ENCODE data around the gene SLC39A8. TPM values are rescaled to one million over a fixed set of nuclear protein-coding genes. Genes with fewer than 3 reads are reported as not detected.
A peak's percentile ranks its signal among the peaks of the same experiment; 100 is the strongest.
"Not testable (repeated sequence)": the region's sequence is repeated elsewhere in the genome, so short reads cannot be mapped to it uniquely, and the experiment has no call there.

Gene SLC39A8
- 13.7 and 22.8 TPM in 2 replicates for total RNA-seq (2014; rRNA removed; shearing (Covaris generic); ENCODE audit: low replicate concordance)

- in situ Hi-C loops (cut with HindIII; ENCODE audit: low pct_unique_long_range_greater_than_20kb, low sequenced_read_pairs): no loop called here
- DNase-seq (ENCODE audit: low read depth): peak; percentile 91
These were observed at the start of gene SLC39A8 for GRCh38 chr4:102344954-102345794. Gene SLC39A8, minus strand, starts transcription at chr4:102345482. Its CDS starts 820 bp downstream, at chr4:102344662.

DNA sequence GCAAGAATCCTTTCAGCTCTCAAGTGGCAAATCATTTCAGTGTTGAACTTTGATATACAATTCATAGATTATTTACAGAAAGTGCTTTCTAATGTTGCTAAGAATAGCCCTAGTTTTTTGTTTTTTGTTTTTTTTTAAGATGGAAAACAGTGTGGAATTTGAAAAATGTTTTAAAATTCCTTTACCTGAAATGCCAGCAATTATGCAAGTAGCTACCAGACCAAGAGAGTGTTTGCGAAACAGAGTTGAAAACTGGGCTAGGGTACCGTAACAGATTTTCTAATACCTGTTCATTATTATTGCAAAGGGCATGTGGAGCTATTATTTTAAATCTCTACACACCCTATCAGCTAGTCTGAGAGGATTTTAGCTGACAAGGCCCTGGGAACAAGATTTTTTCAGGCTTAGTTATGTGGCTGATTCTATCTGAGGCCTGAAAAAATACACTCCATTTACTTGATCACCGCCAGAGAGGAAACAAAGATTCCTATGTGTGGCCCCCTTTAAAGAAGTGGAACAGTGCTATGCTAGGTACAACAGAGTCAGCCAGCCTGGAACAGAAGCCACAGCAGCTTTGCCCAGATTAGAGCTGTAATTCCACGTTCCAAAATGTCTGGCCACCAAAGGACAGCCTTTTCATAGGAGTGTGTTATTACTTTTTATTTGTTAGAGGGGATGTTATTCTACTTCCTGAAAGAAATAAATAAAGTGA lies 46.9 kb upstream of the SLC39A8 start:
- no peak for DNase-seq (ENCODE audit: low read depth)
- in situ Hi-C loops (cut with HindIII; ENCODE audit: low pct_unique_long_range_greater_than_20kb, low sequenced_read_pairs): no loop called here

GRCh38 chr4:102390438-102390837 lies 45.2 kb upstream of the SLC39A8 start:
- DNase-seq (ENCODE audit: low read depth): peak; percentile 26
- in situ Hi-C loops (cut with HindIII; ENCODE audit: low pct_unique_long_range_greater_than_20kb, low sequenced_read_pairs): no loop called here

DNA sequence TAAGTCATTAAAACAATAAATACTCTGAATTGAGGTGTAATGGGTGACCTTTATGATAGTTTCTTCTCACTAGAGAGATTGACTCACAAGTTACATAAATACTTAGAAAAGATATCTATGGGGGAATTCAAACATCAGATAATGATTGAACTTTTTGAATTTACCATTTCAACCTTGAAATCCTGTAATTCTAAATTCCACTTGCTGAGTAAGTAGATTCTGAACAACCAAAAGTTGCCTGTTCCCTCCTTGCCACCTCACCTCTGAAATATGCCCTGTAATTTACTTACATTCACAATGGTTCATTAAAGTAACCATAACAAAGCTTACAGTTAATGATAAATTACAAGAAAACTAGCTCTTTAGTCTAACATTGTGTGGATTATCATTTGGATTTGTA lies 43.3 kb upstream of the SLC39A8 start:
- in situ Hi-C loops (cut with HindIII; ENCODE audit: low pct_unique_long_range_greater_than_20kb, low sequenced_read_pairs): no loop called here
- DNase-seq (ENCODE audit: low read depth): no peak

GRCh38 chr4:102387552-102388150 lies 42.4 kb upstream of the SLC39A8 start:
- no peak for DNase-seq (ENCODE audit: low read depth)
- in situ Hi-C loops (cut with HindIII; ENCODE audit: low pct_unique_long_range_greater_than_20kb, low sequenced_read_pairs): no loop called here

DNA sequence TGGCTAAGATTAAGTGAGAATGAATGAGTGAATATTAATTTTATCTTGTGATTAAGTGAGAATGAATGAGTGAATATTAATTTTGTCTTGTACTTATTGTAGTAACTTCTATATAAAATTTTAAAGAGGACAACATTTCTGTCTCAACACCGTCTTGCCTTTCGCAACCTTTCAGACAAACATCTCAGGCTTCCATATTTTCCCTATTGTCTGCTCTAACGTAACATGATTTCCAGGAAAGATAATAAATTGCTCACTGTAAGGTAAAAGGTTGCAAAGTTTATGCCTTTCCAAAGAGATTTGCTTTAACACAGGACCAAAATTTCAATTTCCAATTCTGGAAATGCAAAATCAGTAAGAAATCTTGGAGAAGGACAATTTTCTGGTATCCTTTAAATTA lies 41.7 kb upstream of the SLC39A8 start:
- in situ Hi-C loops (cut with HindIII; ENCODE audit: low pct_unique_long_range_greater_than_20kb, low sequenced_read_pairs): no loop called here
- DNase-seq (ENCODE audit: low read depth): no peak

GRCh38 chr4:102380253-102380652 lies 35.0 kb upstream of the SLC39A8 start:
- in situ Hi-C loops (cut with HindIII; ENCODE audit: low pct_unique_long_range_greater_than_20kb, low sequenced_read_pairs); DNase-seq (ENCODE audit: low read depth): not testable (repeated sequence)

GRCh38 chr4:102362922-102363432 lies 17.7 kb upstream of the SLC39A8 start:
- in situ Hi-C loops (cut with HindIII; ENCODE audit: low pct_unique_long_range_greater_than_20kb, low sequenced_read_pairs): no loop called here
- DNase-seq (ENCODE audit: low read depth): no peak

DNA sequence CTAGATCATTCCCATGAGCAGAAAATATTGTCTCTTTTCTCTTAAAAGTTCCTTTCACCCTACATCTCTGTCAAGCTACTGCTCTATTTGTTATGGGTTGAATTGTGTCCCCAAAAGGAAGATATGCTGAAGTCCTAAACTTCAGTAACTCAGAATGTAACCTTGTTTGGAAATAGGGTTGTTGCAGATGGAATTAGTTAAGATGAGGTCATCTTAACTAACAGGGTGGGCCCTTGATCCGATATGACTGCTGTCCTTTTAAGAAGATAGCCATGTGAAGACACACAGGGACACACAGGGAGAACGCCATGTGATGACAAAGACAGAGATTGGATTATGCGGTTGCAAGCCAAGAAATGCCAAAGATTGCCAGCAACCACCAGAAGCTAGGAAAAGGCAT lies 12.8 kb upstream of the SLC39A8 start:
- in situ Hi-C loops (cut with HindIII; ENCODE audit: low pct_unique_long_range_greater_than_20kb, low sequenced_read_pairs): no loop called here
- DNase-seq (ENCODE audit: low read depth): no peak

GRCh38 chr4:102357637-102358036 lies 12.4 kb upstream of the SLC39A8 start:
- DNase-seq (ENCODE audit: low read depth); in situ Hi-C loops (cut with HindIII; ENCODE audit: low pct_unique_long_range_greater_than_20kb, low sequenced_read_pairs): not testable (repeated sequence)

DNA sequence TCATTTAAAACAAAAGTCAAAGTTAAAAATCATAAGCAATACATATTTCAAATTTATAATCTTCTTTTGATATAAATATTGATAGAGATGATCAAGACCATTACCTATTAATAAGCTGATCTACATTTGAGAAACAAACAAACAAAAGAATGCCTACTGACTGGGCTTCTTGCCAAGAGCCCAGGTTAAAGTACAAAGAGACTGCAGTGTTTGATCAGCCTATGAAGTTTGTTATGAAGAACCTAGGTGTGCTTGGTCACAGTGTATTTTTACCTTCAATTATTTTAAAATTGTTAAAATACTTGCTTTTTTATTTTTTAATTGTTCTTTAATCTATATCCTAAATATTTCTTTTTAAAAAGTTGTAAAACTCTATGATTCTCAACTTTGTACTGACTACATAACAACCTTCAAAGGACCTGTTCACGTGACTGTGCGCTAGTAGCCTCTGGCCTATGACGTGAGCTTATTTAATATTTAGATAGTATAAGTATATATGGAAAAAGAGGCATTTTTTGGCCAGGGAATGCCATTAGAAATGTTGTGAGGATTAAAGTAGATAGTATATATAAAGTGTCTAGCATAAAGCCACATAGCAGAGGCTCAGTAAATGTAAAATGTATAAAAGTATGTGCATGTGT lies 11.4 kb upstream of the SLC39A8 start:
- in situ Hi-C loops (cut with HindIII; ENCODE audit: low pct_unique_long_range_greater_than_20kb, low sequenced_read_pairs): no loop called here
- no peak for DNase-seq (ENCODE audit: low read depth)

GRCh38 chr4:102355748-102356147 lies 10.5 kb upstream of the SLC39A8 start:
- in situ Hi-C loops (cut with HindIII; ENCODE audit: low pct_unique_long_range_greater_than_20kb, low sequenced_read_pairs): no loop called here
- DNase-seq (ENCODE audit: low read depth): no peak

DNA sequence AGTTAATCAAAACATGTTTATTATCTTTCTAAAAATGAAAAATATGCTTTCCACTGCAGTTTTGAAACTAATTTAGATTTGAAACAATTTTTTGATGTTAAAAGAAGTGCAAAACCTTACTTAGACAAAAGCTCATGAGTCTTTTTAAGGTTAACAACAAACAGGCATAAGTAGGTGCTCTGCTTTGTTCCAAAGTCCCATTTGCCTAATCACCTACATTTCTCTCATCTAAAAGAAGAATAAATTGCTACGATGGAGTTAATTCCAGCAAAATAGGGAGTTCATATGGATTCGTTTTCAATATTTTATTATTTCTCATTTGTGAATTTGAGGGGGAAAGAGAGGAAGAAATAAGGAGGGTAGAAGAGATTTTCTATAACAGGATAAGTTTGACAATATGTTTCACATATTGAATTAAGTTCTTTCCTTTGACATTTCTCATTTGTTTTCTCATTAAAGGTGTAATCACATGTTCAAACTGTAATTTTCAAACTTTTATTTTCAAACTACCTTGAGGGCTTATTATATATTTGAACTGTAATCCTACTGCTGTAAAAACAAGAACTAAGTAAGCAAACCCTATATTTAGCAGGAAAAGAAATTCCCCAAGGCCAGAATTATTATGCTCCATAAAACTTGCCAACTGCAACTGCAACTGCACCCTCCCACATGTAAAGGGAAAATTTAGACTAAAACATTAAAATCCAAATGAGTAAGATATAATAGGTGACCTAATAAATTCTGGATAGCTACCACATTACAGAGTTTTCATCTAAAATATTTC lies 9.6 kb upstream of the SLC39A8 start:
- in situ Hi-C loops (cut with HindIII; ENCODE audit: low pct_unique_long_range_greater_than_20kb, low sequenced_read_pairs): no loop called here
- DNase-seq (ENCODE audit: low read depth): no peak

DNA sequence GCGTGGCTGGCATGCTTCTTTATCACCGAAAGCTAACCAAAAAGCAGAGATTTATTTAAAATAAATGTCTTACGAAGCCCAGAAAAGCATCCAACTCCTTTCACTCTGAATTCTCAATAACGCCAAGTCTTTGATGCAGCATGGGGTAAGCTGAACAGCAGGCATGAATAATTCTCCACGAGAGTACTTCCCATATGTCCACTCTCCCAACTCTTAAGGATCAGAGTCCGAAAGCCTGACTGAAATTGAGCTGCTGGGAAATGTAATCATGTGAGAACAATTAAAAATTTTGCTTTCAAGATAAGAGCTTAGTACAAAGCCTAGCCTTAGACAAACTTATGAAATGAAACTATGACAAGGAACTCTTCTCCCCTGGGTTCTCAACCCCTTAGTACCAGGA lies 7.5 kb upstream of the SLC39A8 start:
- no peak for DNase-seq (ENCODE audit: low read depth)
- in situ Hi-C loops (cut with HindIII; ENCODE audit: low pct_unique_long_range_greater_than_20kb, low sequenced_read_pairs): no loop called here

DNA sequence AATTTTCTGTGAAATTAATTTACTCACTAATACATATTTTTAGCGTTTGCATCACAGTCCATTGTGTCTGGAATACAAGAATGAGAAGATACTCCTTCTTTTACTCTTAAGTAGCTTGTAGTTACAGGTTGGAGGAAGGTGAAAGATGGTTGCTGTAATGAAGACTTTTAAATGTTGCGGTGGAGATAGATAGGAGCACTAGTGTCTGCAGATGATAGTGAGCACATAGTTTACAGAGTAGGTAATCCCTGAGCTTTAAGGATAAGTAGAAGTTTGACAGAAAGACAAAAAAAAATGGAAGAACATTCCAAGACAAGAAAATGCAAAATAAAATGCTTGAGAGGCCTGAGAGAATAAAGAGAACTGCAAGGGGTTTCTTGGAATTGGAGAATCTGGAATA lies 5.4 kb upstream of the SLC39A8 start:
- DNase-seq (ENCODE audit: low read depth): no peak

GRCh38 chr4:102348701-102349100 lies 3.4 kb upstream of the SLC39A8 start:
- in situ Hi-C loops (cut with HindIII; ENCODE audit: low pct_unique_long_range_greater_than_20kb, low sequenced_read_pairs): no loop called here
- no peak for DNase-seq (ENCODE audit: low read depth)

More for the DNA sequence above, 5.4 kb upstream of the SLC39A8 start:
- in situ Hi-C loops (cut with HindIII; ENCODE audit: low pct_unique_long_range_greater_than_20kb, low sequenced_read_pairs): no loop called here

DNA sequence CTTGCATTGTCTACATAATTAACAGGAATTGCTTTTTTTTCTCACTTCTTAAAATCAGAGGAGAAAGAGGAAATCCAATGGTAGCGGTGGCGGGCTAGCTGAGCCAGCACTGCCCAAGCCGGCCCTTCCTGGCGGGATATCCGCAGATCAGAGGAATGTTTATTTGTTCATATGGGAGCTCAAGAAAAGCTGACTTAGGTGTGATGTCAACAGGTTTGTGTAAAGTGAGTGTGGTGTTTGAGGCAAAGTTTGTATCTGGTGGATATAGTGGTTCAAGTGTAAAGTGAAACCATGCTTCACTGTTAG lies 466 bp upstream of the SLC39A8 start:
- DNase-seq (ENCODE audit: low read depth): no peak
- in situ Hi-C loops (cut with HindIII; ENCODE audit: low pct_unique_long_range_greater_than_20kb, low sequenced_read_pairs): no loop called here

GRCh38 chr4:102344520-102344953 lies 745 bp downstream of the SLC39A8 start:
- in situ Hi-C loops (cut with HindIII; ENCODE audit: low pct_unique_long_range_greater_than_20kb, low sequenced_read_pairs): no loop called here
- peak; percentile 70 for DNase-seq (ENCODE audit: low read depth)

Data from Caki2 (cell line).